ENCODE measurements around the gene EDDM13.
"Not testable (repeated sequence)": the region's sequence is repeated elsewhere in the genome, so short reads cannot be mapped to it uniquely, and the experiment has no call there.

Gene EDDM13

DNA sequence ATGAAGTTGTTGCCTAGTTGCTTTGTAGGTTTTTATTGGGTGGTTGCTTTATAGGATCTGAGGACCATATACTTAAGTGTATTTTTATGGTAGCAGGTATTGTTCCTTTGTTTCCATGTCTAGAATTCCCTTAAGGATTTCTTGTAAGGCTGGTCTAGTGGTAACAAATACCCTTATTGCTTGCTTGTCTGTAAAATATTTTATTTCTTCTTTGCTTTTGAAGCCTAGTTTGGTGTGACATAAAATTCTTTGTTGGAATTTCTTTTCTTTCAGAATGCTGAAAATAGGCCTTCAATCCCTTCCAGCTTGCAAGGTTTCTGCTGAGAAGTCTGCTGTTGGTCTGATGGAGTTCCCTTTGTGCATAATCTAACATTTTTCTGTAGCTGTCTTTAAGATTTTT lies 60.1 kb downstream of the EDDM13 start:
- no peak for ATAC-seq
- TF ChIP-seq, protein P1, sequence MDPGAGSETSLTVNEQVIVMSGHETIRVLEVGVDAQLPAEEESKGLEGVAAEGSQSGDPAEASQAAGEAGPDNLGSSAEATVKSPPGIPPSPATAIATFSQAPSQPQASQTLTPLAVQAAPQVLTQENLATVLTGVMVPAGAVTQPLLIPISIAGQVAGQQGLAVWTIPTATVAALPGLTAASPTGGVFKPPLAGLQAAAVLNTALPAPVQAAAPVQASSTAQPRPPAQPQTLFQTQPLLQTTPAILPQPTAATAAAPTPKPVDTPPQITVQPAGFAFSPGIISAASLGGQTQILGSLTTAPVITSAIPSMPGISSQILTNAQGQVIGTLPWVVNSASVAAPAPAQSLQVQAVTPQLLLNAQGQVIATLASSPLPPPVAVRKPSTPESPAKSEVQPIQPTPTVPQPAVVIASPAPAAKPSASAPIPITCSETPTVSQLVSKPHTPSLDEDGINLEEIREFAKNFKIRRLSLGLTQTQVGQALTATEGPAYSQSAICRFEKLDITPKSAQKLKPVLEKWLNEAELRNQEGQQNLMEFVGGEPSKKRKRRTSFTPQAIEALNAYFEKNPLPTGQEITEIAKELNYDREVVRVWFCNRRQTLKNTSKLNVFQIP (CRISPR knock-in tag; IDR thresholded peaks at IDR 0.05; ENCODE audit: borderline replicate concordance, low read depth), result no peak
- TF ChIP-seq, protein P2, sequence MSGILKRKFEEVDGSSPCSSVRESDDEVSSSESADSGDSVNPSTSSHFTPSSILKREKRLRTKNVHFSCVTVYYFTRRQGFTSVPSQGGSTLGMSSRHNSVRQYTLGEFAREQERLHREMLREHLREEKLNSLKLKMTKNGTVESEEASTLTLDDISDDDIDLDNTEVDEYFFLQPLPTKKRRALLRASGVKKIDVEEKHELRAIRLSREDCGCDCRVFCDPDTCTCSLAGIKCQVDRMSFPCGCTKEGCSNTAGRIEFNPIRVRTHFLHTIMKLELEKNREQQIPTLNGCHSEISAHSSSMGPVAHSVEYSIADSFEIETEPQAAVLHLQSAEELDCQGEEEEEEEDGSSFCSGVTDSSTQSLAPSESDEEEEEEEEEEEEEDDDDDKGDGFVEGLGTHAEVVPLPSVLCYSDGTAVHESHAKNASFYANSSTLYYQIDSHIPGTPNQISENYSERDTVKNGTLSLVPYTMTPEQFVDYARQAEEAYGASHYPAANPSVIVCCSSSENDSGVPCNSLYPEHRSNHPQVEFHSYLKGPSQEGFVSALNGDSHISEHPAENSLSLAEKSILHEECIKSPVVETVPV (CRISPR knock-in tag; IDR thresholded peaks at IDR 0.05), result no peak
- TF ChIP-seq ZNF8 (CRISPR knock-in tag; IDR thresholded peaks at IDR 0.05), result no peak
- TF ChIP-seq, protein P3, sequence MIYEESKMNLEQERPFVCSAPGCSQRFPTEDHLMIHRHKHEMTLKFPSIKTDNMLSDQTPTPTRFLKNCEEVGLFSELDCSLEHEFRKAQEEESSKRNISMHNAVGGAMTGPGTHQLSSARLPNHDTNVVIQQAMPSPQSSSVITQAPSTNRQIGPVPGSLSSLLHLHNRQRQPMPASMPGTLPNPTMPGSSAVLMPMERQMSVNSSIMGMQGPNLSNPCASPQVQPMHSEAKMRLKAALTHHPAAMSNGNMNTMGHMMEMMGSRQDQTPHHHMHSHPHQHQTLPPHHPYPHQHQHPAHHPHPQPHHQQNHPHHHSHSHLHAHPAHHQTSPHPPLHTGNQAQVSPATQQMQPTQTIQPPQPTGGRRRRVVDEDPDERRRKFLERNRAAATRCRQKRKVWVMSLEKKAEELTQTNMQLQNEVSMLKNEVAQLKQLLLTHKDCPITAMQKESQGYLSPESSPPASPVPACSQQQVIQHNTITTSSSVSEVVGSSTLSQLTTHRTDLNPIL (CRISPR knock-in tag; IDR thresholded peaks at IDR 0.05; ENCODE audit: low read depth), result no peak
- TF ChIP-seq ZFP30 (CRISPR knock-in tag; IDR thresholded peaks at IDR 0.05), result no peak
- TF ChIP-seq ESRRG (CRISPR knock-in tag; IDR thresholded peaks at IDR 0.05), result no peak
- no peak for TF ChIP-seq SNAI2 (CRISPR knock-in tag; IDR thresholded peaks at IDR 0.05)
- TF ChIP-seq ZFP3 (CRISPR knock-in tag; IDR thresholded peaks at IDR 0.05), result no peak
- TF ChIP-seq RARB (CRISPR knock-in tag; IDR thresholded peaks at IDR 0.05), result no peak
- no peak for TF ChIP-seq ISL1 (CRISPR knock-in tag; IDR thresholded peaks at IDR 0.05)

DNA sequence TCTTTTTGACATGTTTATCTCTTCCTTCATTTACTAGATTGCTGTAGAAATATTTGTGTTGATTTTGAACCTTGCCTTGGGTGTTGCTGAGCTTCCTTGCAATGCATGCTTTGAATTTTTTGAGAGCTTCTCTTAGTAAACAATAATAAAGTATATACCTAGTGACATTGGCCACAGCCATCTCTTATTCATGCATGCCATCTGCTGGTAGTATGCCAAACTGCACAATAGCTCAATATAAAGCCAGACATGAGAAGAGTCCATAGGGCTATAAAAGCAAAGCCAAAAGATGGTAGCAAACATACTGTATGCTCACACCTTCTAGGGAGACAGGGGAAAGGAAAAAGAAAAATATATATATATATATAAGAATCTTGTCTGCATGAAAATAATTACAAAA lies 61.0 kb downstream of the EDDM13 start:
- TF ChIP-seq, protein P4, sequence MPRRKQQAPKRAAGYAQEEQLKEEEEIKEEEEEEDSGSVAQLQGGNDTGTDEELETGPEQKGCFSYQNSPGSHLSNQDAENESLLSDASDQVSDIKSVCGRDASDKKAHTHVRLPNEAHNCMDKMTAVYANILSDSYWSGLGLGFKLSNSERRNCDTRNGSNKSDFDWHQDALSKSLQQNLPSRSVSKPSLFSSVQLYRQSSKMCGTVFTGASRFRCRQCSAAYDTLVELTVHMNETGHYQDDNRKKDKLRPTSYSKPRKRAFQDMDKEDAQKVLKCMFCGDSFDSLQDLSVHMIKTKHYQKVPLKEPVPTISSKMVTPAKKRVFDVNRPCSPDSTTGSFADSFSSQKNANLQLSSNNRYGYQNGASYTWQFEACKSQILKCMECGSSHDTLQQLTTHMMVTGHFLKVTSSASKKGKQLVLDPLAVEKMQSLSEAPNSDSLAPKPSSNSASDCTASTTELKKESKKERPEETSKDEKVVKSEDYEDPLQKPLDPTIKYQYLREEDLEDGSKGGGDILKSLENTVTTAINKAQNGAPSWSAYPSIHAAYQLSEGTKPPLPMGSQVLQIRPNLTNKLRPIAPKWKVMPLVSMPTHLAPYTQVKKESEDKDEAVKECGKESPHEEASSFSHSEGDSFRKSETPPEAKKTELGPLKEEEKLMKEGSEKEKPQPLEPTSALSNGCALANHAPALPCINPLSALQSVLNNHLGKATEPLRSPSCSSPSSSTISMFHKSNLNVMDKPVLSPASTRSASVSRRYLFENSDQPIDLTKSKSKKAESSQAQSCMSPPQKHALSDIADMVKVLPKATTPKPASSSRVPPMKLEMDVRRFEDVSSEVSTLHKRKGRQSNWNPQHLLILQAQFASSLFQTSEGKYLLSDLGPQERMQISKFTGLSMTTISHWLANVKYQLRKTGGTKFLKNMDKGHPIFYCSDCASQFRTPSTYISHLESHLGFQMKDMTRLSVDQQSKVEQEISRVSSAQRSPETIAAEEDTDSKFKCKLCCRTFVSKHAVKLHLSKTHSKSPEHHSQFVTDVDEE (CRISPR knock-in tag; IDR thresholded peaks at IDR 0.05), result no peak
- TF ChIP-seq RARB (CRISPR knock-in tag; IDR thresholded peaks at IDR 0.05) (no peak), ZFP30 (CRISPR knock-in tag; IDR thresholded peaks at IDR 0.05) (no peak), OSR1 (CRISPR knock-in tag; IDR thresholded peaks at IDR 0.05) (no peak), SNAI2 (CRISPR knock-in tag; IDR thresholded peaks at IDR 0.05) (no peak), CSDC2 (CRISPR knock-in tag; IDR thresholded peaks at IDR 0.05) (no peak), PPARA (CRISPR knock-in tag; IDR thresholded peaks at IDR 0.05; ENCODE audit: borderline replicate concordance) (no peak), ZNF70 (CRISPR knock-in tag; IDR thresholded peaks at IDR 0.05) (no peak), ISL1 (CRISPR knock-in tag; IDR thresholded peaks at IDR 0.05) (no peak), GLIS3 (CRISPR knock-in tag; IDR thresholded peaks at IDR 0.05) (no peak), ESRRG (CRISPR knock-in tag; IDR thresholded peaks at IDR 0.05) (no peak), ZNF565 (CRISPR knock-in tag; conservative IDR thresholded peaks at IDR 0.05; ENCODE audit: low read depth) (no peak), TCF4 (CRISPR knock-in tag; IDR thresholded peaks at IDR 0.05; ENCODE audit: borderline replicate concordance) (no peak), ZNF8 (CRISPR knock-in tag; IDR thresholded peaks at IDR 0.05) (no peak), TOX (CRISPR knock-in tag; IDR thresholded peaks at IDR 0.05; ENCODE audit: borderline replicate concordance) (no peak), ZC3H10 (CRISPR knock-in tag; IDR thresholded peaks at IDR 0.05) (no peak), BACH2 (CRISPR knock-in tag; IDR thresholded peaks at IDR 0.05; ENCODE audit: borderline replicate concordance) (no peak)
- TF ChIP-seq, protein P5, sequence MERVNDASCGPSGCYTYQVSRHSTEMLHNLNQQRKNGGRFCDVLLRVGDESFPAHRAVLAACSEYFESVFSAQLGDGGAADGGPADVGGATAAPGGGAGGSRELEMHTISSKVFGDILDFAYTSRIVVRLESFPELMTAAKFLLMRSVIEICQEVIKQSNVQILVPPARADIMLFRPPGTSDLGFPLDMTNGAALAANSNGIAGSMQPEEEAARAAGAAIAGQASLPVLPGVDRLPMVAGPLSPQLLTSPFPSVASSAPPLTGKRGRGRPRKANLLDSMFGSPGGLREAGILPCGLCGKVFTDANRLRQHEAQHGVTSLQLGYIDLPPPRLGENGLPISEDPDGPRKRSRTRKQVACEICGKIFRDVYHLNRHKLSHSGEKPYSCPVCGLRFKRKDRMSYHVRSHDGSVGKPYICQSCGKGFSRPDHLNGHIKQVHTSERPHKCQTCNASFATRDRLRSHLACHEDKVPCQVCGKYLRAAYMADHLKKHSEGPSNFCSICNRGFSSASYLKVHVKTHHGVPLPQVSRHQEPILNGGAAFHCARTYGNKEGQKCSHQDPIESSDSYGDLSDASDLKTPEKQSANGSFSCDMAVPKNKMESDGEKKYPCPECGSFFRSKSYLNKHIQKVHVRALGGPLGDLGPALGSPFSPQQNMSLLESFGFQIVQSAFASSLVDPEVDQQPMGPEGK (CRISPR knock-in tag; IDR thresholded peaks at IDR 0.05; ENCODE audit: borderline replicate concordance), result no peak
- TF ChIP-seq, protein P2 (CRISPR knock-in tag; IDR thresholded peaks at IDR 0.05), result no peak
- TF ChIP-seq, protein P3 (CRISPR knock-in tag; IDR thresholded peaks at IDR 0.05; ENCODE audit: low read depth), result no peak
- ATAC-seq, result peak; percentile 87

DNA sequence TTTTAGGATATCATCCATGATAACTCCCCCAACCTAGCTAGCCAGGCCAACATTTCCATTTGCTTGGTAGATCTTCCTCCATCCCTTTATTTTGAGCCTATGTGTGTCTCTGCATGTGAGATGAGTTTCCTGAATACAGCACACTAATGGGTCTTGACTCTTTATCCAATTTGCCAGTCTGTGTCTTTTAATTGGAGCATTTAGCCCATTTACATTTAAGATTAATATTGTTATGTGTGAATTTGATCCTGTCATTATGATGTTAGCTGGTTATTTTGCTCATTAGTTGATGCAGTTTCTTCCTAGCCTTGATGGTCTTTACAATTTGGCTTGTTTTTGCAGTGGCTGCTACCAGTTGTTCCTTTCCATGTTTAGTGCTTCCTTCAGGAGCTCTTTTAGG lies 62.8 kb downstream of the EDDM13 start:
- not testable (repeated sequence) for ATAC-seq

DNA sequence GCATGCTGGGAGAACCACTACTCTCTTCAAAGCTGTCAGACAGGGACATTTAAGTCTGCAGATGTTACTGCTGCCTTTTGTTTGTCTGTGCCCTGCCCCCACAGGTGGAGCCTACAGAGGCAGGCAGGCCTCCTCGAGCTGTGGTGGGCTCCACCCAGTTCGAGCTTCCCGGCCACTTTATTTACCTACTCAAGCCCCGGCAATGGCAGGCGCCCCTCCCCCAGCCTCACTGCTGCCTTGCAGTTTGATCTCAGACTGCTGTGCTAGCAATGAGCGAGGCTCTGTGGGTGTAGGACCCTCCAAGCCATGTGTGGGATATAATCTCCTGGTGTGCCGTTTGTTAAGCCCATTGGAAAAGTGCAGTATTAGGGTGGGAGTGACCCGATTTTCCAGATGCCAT lies 64.5 kb downstream of the EDDM13 start:
- not testable (repeated sequence) for ATAC-seq

DNA sequence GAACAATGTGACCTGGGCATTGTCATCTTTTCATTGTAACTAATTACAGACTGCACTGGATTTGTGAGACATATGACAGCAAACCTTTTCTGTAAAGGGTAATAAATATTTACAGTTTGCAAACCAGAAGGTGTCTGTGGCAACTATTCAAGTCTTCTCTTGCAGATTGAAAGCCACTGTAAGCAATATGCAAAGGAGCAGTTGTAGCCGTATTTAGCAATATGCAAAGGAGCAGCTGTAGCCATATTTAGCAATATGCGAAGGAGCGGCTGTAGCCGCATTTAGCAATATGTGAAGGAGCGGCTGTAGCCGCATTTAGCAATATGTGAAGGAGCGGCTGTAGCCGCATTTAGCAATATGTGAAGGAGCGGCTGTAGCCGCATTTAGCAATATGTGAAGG lies 66.5 kb downstream of the EDDM13 start:
- not testable (repeated sequence) for ATAC-seq

Measured in SK-N-SH treated with all-trans-retinoic acid at 6 μM for 48 hours (cell line).